H9 (cell line): ENCODE measurements around the gene FAM90A26. TPM values are rescaled to one million over a fixed set of nuclear protein-coding genes. Genes with fewer than 3 reads are reported as not detected.
"Not testable (repeated sequence)": the region's sequence is repeated elsewhere in the genome, so short reads cannot be mapped to it uniquely, and the experiment has no call there.

ENCODE experiments used
- DNase-seq: peaks from one replicate; pipeline ENCODE4 v3.0.0-alpha.2; 2017
- H2AFZ ChIP-seq: one replicate; pipeline ENCODE4 v1.6.1; 2013; ENCODE audit warnings: mild to moderate bottlenecking, low read length, control low read depth, moderate library complexity
- H2AK5ac ChIP-seq: 2 replicates; pipeline ENCODE4 v1.6.1; 2013; ENCODE audit warnings: low read length, control low read depth, mixed read lengths; ENCODE audit not compliant: insufficient read length
- H2BK120ac ChIP-seq: one replicate; pipeline ENCODE4 v1.6.1; 2013; ENCODE audit warnings: low read depth, mild to moderate bottlenecking, low read length, control low read depth, inconsistent platforms; ENCODE audit not compliant: poor library complexity, severe bottlenecking
- H2BK12ac ChIP-seq: 2 replicates; pipeline ENCODE4 v1.6.1; 2013; ENCODE audit warnings: low read length, control low read depth, mixed read lengths, low read depth; ENCODE audit not compliant: insufficient read length
- H2BK15ac ChIP-seq: 2 replicates; pipeline ENCODE4 v1.6.1; 2013; ENCODE audit warnings: low read depth, low read length, control low read depth
- H2BK20ac ChIP-seq: one replicate; pipeline ENCODE4 v1.6.1; 2013; ENCODE audit warnings: low read depth, mild to moderate bottlenecking, low read length, control low read depth, inconsistent platforms; ENCODE audit not compliant: poor library complexity, severe bottlenecking
- H2BK5ac ChIP-seq: 2 replicates; pipeline ENCODE4 v1.6.1; 2013; ENCODE audit warnings: low read length, control low read depth, mixed read lengths; ENCODE audit not compliant: insufficient read length
- H3K14ac ChIP-seq: 2 replicates; pipeline ENCODE4 v1.6.1; 2013; ENCODE audit warnings: low read length, control low read depth; ENCODE audit not compliant: insufficient read depth
- H3K18ac ChIP-seq: 2 replicates; pipeline ENCODE4 v1.6.1; 2013; ENCODE audit warnings: low read depth, mild to moderate bottlenecking, mixed read lengths, low read length, control low read depth; ENCODE audit not compliant: insufficient read length
- H3K23ac ChIP-seq: 2 replicates; pipeline ENCODE4 v1.6.1; 2013; ENCODE audit warnings: low read length, control low read depth, mixed read lengths, low read depth; ENCODE audit not compliant: insufficient read length
- H3K23me2 ChIP-seq: 2 replicates; pipeline ENCODE4 v1.6.1; 2013; ENCODE audit warnings: low read depth, mild to moderate bottlenecking, mixed read lengths, low read length, control low read depth; ENCODE audit not compliant: insufficient read length, poor library complexity, severe bottlenecking
- H3K27ac ChIP-seq: 2 replicates; pipeline ENCODE4 v1.5.1; 2013; ENCODE audit warnings: low read length, control low read depth, mixed read lengths, low read depth; ENCODE audit not compliant: insufficient read length
- H3K27me3 ChIP-seq: 2 replicates; pipeline ENCODE4 v1.6.1; 2013; ENCODE audit warnings: low read length, control low read depth, inconsistent platforms; ENCODE audit not compliant: insufficient read depth
- H3K4ac ChIP-seq: 2 replicates; pipeline ENCODE4 v1.6.1; 2013; ENCODE audit warnings: low read depth, mild to moderate bottlenecking, control low read depth, inconsistent platforms, low read length, moderate library complexity
- H3K4me1 ChIP-seq: 2 replicates; pipeline ENCODE4 v1.6.1; 2013; ENCODE audit warnings: low read length, control low read depth, inconsistent platforms; ENCODE audit not compliant: insufficient read depth
- H3K4me2 ChIP-seq: 2 replicates; pipeline ENCODE4 v1.6.1; 2013; ENCODE audit warnings: low read length, control low read depth, mixed read lengths; ENCODE audit not compliant: insufficient read length, insufficient read depth
- H3K56ac ChIP-seq: 2 replicates; pipeline ENCODE4 v1.6.1; 2013; ENCODE audit warnings: low read depth, mild to moderate bottlenecking, mixed read lengths, low read length, control low read depth; ENCODE audit not compliant: insufficient read length
- H3K79me1 ChIP-seq: 2 replicates; pipeline ENCODE4 v1.6.1; 2013; ENCODE audit warnings: low read depth, mild to moderate bottlenecking, moderate library complexity, low read length, control low read depth, inconsistent platforms; ENCODE audit not compliant: insufficient read depth, poor library complexity, severe bottlenecking
- H3K79me2 ChIP-seq: 2 replicates; pipeline ENCODE4 v1.6.1; 2013; ENCODE audit warnings: low read length, control low read depth, inconsistent platforms; ENCODE audit not compliant: insufficient read depth
- H3K9ac ChIP-seq: 2 replicates; pipeline ENCODE4 v1.6.1; 2013; ENCODE audit warnings: low read length, control low read depth, mixed read lengths; ENCODE audit not compliant: insufficient read length; ENCODE audit errors: extremely low read depth
- H3K9me3 ChIP-seq: one replicate; pipeline ENCODE4 v1.6.1; 2013; ENCODE audit warnings: low read depth, low read length, inconsistent platforms; ENCODE audit not compliant: control insufficient read depth
- H3T11ph ChIP-seq: one replicate; pipeline ENCODE4 v1.6.1; 2013; ENCODE audit warnings: mild to moderate bottlenecking, low read length, control low read depth, inconsistent platforms
- H4K20me1 ChIP-seq: one replicate; pipeline ENCODE4 v1.6.1; 2013; ENCODE audit not compliant: control insufficient read depth, insufficient read length, insufficient read depth
- H4K5ac ChIP-seq: 2 replicates; pipeline ENCODE4 v1.6.1; 2013; ENCODE audit warnings: low read depth, mild to moderate bottlenecking, mixed read lengths, low read length, control low read depth; ENCODE audit not compliant: insufficient read length
- H4K8ac ChIP-seq: replicated peaks from 2 replicates; pipeline ENCODE4 v1.6.1; 2013; ENCODE audit warnings: low read length, control low read depth, mixed read lengths, low read depth; ENCODE audit not compliant: insufficient read length
- H4K91ac ChIP-seq: 2 replicates; pipeline ENCODE4 v1.6.1; 2013; ENCODE audit warnings: low read depth, mild to moderate bottlenecking, moderate library complexity, mixed read lengths, low read length, control low read depth; ENCODE audit not compliant: insufficient read length
- H3K27ac Mint-ChIP-seq, 3 experiments: 2 replicates in 2 of 3; 3 replicates in 1 of 3; pipeline ENCODE4 v1.8.0; 2020 to 2021; ENCODE audit warnings: mixed read lengths in 3 of 3, mild to moderate bottlenecking in 1 of 3, moderate library complexity in 1 of 3
- H3K27me3 Mint-ChIP-seq: 2 replicates; pipeline ENCODE4 v1.8.0; 2021; ENCODE audit warnings: low read depth, mild to moderate bottlenecking, moderate library complexity, mixed read lengths
- H3K36me3 Mint-ChIP-seq, 3 experiments: 2 replicates in 2 of 3; 3 replicates in 1 of 3; pipeline ENCODE4 v1.8.0; 2020 to 2021; ENCODE audit warnings: low read depth in 3 of 3, mixed read lengths in 3 of 3; ENCODE audit not compliant: insufficient read depth in 1 of 3
- H3K4me1 Mint-ChIP-seq, 2 experiments: 2 replicates each; pipeline ENCODE4 v1.8.0; 2020; ENCODE audit warnings: mixed read lengths in 2 of 2
- H3K4me3 Mint-ChIP-seq, 2 experiments: 2 replicates in 1 of 2; 3 replicates in 1 of 2; pipeline ENCODE4 v1.8.0; 2020 to 2021; ENCODE audit warnings: mild to moderate bottlenecking in 2 of 2, mixed read lengths in 2 of 2, moderate library complexity in 1 of 2
- H3K9me3 Mint-ChIP-seq, 2 experiments: 2 replicates in 1 of 2; 3 replicates in 1 of 2; pipeline ENCODE4 v1.8.0; 2020; ENCODE audit warnings: mild to moderate bottlenecking in 2 of 2, mixed read lengths in 2 of 2, moderate library complexity in 1 of 2
- WGBS: extraction: QIAGEN DNeasy Blood & Tissue Kit; methylation state at CpG from one replicate; pipeline ENCODE4 v1.1.7; 2013; ENCODE audit warnings: missing lambda C conversion rate, low lambda C conversion rate, mixed read lengths; ENCODE audit not compliant: insufficient read length; ENCODE audit errors: extremely low coverage; 5-methylcytosine and 5-hydroxymethylcytosine counted together
- total RNA-seq: library from RNA; stranded (reverse); gene quantifications from 2 replicates; pipeline ENCODE4 v1.2.1, GENCODE V29; 2021

The FAM90A26 gene
- total RNA-seq, 1 experiment from 2014 or later = not detected

- not testable (repeated sequence) for H3K56ac ChIP-seq, H2AK5ac ChIP-seq, H2BK5ac ChIP-seq, H3K23me2 ChIP-seq, H4K20me1 ChIP-seq, H4K8ac ChIP-seq, H3K18ac ChIP-seq, H3K23ac ChIP-seq, H3K36me3 Mint-ChIP-seq, H2BK20ac ChIP-seq, H2BK15ac ChIP-seq, H3K14ac ChIP-seq, H4K91ac ChIP-seq, H3T11ph ChIP-seq, H3K4ac ChIP-seq, H3K4me1 ChIP-seq, H3K27me3 Mint-ChIP-seq, H3K27me3 ChIP-seq, H3K79me1 ChIP-seq, H4K5ac ChIP-seq, H3K9me3 ChIP-seq, H3K4me1 Mint-ChIP-seq, H2AFZ ChIP-seq, H2BK12ac ChIP-seq, H2BK120ac ChIP-seq, H3K27ac ChIP-seq, H3K79me2 ChIP-seq
- Mint-ChIP-seq H3K27ac (peak overlapping the region; percentile 95 to 97 (median 96); a peak in 6 of 7 replicates), H3K9me3 (peaks cover 18 to 46% of the 10 kb centered on the region in 2 experiments), H3K4me3 (peak overlapping the region; percentile 77 to 93)
- peak overlapping the region; percentile 62 for H3K9ac ChIP-seq
- peak; percentile 92 for DNase-seq
- no CpG with 5 or more reads among the region's 63 CpGs for WGBS
- H3K4me2 ChIP-seq = peak overlapping the region; percentile 33
These were observed 17.8 kb upstream of the FAM90A26 start for GRCh38 chr4:9152180-9153007.

GRCh38 chr4:9153008-9153570, 17.1 kb upstream of the FAM90A26 start:
- H3K14ac ChIP-seq, H3K27me3 ChIP-seq, H2BK120ac ChIP-seq, H3K79me1 ChIP-seq, H3K23ac ChIP-seq, H3K79me2 ChIP-seq, H2BK20ac ChIP-seq, H3K27me3 Mint-ChIP-seq, H3K9ac ChIP-seq, H2BK15ac ChIP-seq, H3K23me2 ChIP-seq, H2AK5ac ChIP-seq, H3T11ph ChIP-seq, H3K4me1 Mint-ChIP-seq, H3K4me1 ChIP-seq, H2BK12ac ChIP-seq, H2BK5ac ChIP-seq, H3K4me2 ChIP-seq, H3K27ac ChIP-seq, H3K9me3 ChIP-seq, H3K18ac ChIP-seq, H4K5ac ChIP-seq, H4K8ac ChIP-seq, H3K4ac ChIP-seq, H3K56ac ChIP-seq, H2AFZ ChIP-seq, H3K36me3 Mint-ChIP-seq, H4K91ac ChIP-seq, H4K20me1 ChIP-seq: not testable (repeated sequence)
- peak; percentile 94 for DNase-seq
- WGBS = no CpG with 5 or more reads among the region's 53 CpGs
- peaks cover 18 to 42% of the 10 kb centered on the region in 2 experiments for H3K9me3 Mint-ChIP-seq
- H3K4me3 Mint-ChIP-seq = peak overlapping the region; percentile 77 to 84
- H3K27ac Mint-ChIP-seq = peak overlapping the region; percentile 95 to 97 (median 96); a peak in 6 of 7 replicates
